Suprapubic skin (tissue), 4 donors: Measurements from ENCODE around the gene CUL7. TPM values are rescaled to one million over a fixed set of nuclear protein-coding genes. Genes with fewer than 3 reads are reported as not detected.

Experiments used
- DNase-seq, 2 donors: peaks; one replicate each; pipeline ENCODE4 v3.0.0-alpha.2; 2019; ENCODE audit warnings: low spot score in 2 of 2
- H3K27ac ChIP-seq: fragments of 200-600 bp; sonication (generic); one replicate; pipeline ENCODE4 v1.5.1; 2019
- H3K27me3 ChIP-seq: fragments of 200-600 bp; sonication (generic); one replicate; pipeline ENCODE4 v1.5.1; 2019
- H3K36me3 ChIP-seq: fragments of 200-600 bp; sonication (generic); one replicate; pipeline ENCODE4 v1.5.1; 2019
- H3K4me1 ChIP-seq: fragments of 200-600 bp; sonication (generic); one replicate; pipeline ENCODE4 v1.5.1; 2019
- H3K4me3 ChIP-seq: fragments of 200-600 bp; sonication (generic); one replicate; pipeline ENCODE4 v1.5.1; 2019; ENCODE audit warnings: mild to moderate bottlenecking
- H3K9me3 ChIP-seq: fragments of 200-600 bp; sonication (generic); one replicate; pipeline ENCODE4 v1.5.1; 2019
- EP300 ChIP-seq: sonication (generic); formaldehyde crosslinking; IDR thresholded peaks from one replicate; pipeline ENCODE4 v1.6.1; 2017; ENCODE audit warnings: antibody characterized with exemption
- POLR2A ChIP-seq, 2 donors: fragments of 450-650 bp; IDR thresholded peaks; one replicate each; pipeline ENCODE4 v1.6.1; 2017; ENCODE audit warnings: antibody characterized with exemption in 2 of 2, mild to moderate bottlenecking in 2 of 2, moderate library complexity in 2 of 2
- POLR2AphosphoS5 ChIP-seq, 3 donors: sonication (generic); formaldehyde crosslinking; IDR thresholded peaks; one replicate each; pipeline ENCODE4 v1.6.1; 2017; ENCODE audit warnings: antibody characterized with exemption in 3 of 3
- WGBS: methylation state at CpG from one replicate; pipeline ENCODE4 v1.1.5; 2018; 5-methylcytosine and 5-hydroxymethylcytosine counted together
- total RNA-seq, 4 donors: library from RNA; depleted of rRNA; stranded (reverse); fragments of >200 nt; gene quantifications; one replicate each; pipeline ENCODE4 v1.1.0, GENCODE V29; 2016
- TF ChIP-seq, protein P1 (sequence below), 2 donors: fragments of 200-600 bp in 1 of 2; fragments of 450-650 bp in 1 of 2; sonication (generic) in 1 of 2; IDR thresholded peaks; one replicate each; pipeline ENCODE4 v1.5.1; 2016 to 2019; ENCODE audit warnings: antibody characterized with exemption in 2 of 2, mild to moderate bottlenecking in 1 of 2, moderate library complexity in 1 of 2

The CUL7 gene
- 10 to 100 TPM; 12.3 to 22.2 (median 15.5) TPM for total RNA-seq

DNA sequence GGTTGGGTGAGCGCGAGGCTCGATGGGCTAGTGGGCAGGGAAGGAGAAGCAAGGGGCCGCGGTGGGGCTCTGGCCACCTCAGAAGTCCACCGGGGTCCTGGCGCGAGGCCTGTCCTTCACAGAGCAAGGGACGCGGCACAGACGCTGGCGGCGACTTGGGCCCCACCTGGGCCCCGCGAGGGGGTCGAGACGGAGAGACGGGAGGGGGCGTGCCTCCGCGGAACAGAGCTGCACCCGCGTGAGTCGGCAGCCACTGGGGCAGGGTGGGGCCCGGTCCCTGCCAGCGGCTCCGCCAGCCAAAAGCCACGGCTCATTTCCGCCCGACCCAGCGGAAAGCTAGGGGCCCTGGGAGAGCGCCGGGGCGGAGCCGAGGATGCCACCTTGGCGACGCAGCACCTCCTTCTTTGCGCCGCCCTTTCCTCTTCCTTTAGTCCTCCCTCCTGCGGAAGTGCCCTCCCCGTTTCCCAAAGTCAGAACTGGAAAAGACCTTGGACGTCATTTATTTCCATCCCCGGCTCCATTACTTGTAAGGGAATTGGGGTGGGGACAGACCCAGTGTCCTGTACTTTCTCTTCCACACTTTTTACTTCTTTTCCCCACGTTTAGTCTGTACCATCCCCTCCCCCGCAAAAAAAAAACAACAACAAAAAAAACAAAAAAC is at the start of gene CUL7:
Gene CUL7, minus strand, starts transcription at position 307 of the 661 bp plus-strand sequence. CDS start 1,063 bp downstream, outside the sequence.
- TF ChIP-seq POLR2AphosphoS5 (IDR thresholded peaks at IDR 0.05) (peak in 1 of 3 donors; percentile 72), EP300 (no peak), POLR2A (IDR thresholded peaks at IDR 0.05) (peak; percentile 20 to 43)
- TF ChIP-seq, protein P1, sequence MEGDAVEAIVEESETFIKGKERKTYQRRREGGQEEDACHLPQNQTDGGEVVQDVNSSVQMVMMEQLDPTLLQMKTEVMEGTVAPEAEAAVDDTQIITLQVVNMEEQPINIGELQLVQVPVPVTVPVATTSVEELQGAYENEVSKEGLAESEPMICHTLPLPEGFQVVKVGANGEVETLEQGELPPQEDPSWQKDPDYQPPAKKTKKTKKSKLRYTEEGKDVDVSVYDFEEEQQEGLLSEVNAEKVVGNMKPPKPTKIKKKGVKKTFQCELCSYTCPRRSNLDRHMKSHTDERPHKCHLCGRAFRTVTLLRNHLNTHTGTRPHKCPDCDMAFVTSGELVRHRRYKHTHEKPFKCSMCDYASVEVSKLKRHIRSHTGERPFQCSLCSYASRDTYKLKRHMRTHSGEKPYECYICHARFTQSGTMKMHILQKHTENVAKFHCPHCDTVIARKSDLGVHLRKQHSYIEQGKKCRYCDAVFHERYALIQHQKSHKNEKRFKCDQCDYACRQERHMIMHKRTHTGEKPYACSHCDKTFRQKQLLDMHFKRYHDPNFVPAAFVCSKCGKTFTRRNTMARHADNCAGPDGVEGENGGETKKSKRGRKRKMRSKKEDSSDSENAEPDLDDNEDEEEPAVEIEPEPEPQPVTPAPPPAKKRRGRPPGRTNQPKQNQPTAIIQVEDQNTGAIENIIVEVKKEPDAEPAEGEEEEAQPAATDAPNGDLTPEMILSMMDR (IDR thresholded peaks at IDR 0.05) = no peak
- WGBS = 4% methylated on average over 26 of the region's 45 CpGs
- peak; percentile 95 for DNase-seq
- Histone ChIP-seq H3K4me1 (peaks cover 29% of the 10 kb centered on the region), H3K27me3 (no peaks in the 10 kb centered on the region), H3K27ac (peak within 1 kb of the TSS; percentile 81), H3K9me3 (no peaks in the 10 kb centered on the region), H3K36me3 (peaks cover 34% of the 10 kb centered on the region), H3K4me3 (peak within 1 kb of the TSS; percentile 63)

DNA sequence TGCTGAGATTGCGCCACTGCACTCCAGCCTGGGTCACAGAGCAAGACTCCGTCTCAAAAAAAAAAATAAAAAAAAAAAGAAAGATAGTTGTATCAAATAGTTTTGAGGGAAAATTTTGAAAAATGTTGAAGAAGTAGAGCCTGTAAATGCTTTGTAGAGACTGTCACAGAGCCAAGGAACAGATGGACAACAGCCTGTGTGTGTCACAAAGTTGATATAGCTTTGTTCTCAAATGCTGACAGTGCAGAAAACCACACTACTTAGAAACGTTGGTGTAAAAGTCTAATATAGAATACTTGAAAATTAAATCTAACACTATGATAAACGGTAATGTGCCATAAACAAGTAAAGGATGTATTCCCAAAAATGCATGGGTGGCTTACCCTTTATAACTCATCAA is 47.8 kb upstream of the CUL7 start:
- TF ChIP-seq POLR2A (IDR thresholded peaks at IDR 0.05) (no peak), POLR2AphosphoS5 (IDR thresholded peaks at IDR 0.05) (no peak), EP300 (no peak)
- TF ChIP-seq, protein P1 (IDR thresholded peaks at IDR 0.05) = no peak
- Histone ChIP-seq H3K27me3 (no peaks in the 10 kb centered on the region), H3K4me1 (peaks cover 15% of the 10 kb centered on the region), H3K4me3 (no peak overlapping the region), H3K36me3 (no peaks in the 10 kb centered on the region), H3K9me3 (no peaks in the 10 kb centered on the region), H3K27ac (no peak overlapping the region)
- WGBS = 71% methylated on average over 4 of the region's 4 CpGs
- no peak for DNase-seq

DNA sequence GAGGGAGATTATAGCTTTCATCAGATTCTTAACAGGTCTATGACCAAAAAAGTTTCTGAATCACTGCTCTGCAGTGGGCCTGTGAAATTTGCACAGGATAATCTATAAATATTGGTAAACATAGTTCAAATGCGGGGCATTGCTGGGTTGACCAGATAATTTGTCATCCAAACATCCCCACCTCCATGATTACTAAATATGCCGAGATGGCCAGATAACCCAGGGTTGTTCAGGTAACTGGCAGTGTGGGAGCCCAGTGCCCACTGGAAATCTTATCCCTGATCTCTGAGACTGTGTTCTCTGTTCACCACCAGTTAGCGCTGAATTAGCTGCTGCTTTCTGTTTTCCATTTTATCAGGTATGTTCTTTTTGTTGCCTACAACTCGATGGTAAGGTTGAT is 43.9 kb upstream of the CUL7 start:
- no peaks in the 10 kb centered on the region for H3K36me3 ChIP-seq
- H3K4me3 ChIP-seq = no peak overlapping the region
- no peak for TF ChIP-seq POLR2AphosphoS5 (IDR thresholded peaks at IDR 0.05)
- TF ChIP-seq EP300 = no peak
- TF ChIP-seq, protein P1 (IDR thresholded peaks at IDR 0.05) = no peak
- TF ChIP-seq POLR2A (IDR thresholded peaks at IDR 0.05) = no peak
- no peaks in the 10 kb centered on the region for H3K9me3 ChIP-seq
- no peak for DNase-seq
- H3K27me3 ChIP-seq = no peaks in the 10 kb centered on the region
- peaks cover 44% of the 10 kb centered on the region for H3K4me1 ChIP-seq
- 78% methylated on average over 4 of the region's 4 CpGs for WGBS
- peak overlapping the region; percentile 22 for H3K27ac ChIP-seq

DNA sequence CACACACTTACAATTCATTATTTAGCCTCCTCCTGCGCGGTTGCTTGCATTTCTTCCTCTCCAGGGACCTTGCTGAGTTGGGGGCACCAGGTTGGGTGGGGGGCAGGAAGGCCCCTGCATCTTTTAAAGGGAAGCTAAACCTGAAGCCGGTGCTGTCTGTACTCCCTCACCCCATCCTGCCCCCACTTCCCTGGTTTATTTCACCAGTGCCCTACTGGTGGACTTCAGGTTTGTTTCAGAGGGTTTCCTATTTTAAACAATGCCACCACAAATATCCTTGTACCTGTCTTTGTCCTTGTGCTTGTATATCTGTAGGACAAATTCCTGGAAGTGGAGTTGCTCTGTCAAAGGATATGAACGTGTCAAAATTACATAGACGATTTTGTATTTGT is 43.4 kb upstream of the CUL7 start:
- no peaks in the 10 kb centered on the region for H3K9me3 ChIP-seq
- peaks cover 44% of the 10 kb centered on the region for H3K4me1 ChIP-seq
- no peaks in the 10 kb centered on the region for H3K36me3 ChIP-seq
- no peak overlapping the region for H3K4me3 ChIP-seq
- peak overlapping the region; percentile 78 for H3K27ac ChIP-seq
- 35% methylated on average over 5 of the region's 5 CpGs for WGBS
- no peaks in the 10 kb centered on the region for H3K27me3 ChIP-seq
- no peak for TF ChIP-seq POLR2A (IDR thresholded peaks at IDR 0.05)
- DNase-seq = no peak

DNA sequence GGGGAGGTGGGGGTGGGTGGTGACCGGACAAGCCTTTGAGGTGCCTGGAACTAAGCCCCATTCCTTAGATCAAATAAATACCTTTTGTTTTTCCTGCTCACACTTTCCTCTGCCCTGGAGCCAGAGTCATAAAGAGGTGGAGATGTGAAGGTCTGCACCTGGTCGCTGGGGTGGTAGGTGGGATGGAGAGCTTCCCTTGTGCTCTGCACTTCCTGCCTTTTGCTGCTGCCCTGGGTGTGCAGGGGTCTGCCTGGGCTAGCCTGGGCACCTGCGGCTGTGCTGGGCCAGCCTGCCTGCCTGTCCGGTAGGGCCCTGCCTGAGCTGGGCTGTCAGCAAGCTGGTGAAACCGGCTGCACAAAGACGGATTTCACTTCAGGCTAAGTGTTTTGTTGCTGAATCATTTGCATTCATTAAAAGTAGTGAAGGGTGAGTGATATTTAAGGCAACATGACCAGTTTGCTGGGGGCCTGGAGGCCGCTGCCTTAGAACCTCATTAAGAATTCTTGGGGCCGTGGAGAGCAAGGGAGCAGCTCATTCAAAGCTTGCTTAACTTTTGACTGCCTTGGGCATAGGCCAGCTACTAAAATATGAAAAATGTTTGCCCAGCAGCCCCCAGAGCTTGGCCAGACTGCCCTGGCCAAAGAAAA is 42.9 kb upstream of the CUL7 start:
- Histone ChIP-seq H3K27me3 (no peaks in the 10 kb centered on the region), H3K9me3 (no peaks in the 10 kb centered on the region), H3K36me3 (no peaks in the 10 kb centered on the region), H3K27ac (peak overlapping the region; percentile 78), H3K4me1 (peaks cover 44% of the 10 kb centered on the region), H3K4me3 (no peak overlapping the region)
- 27% methylated on average over 6 of the region's 8 CpGs for WGBS
- TF ChIP-seq, protein P1 (IDR thresholded peaks at IDR 0.05) = no peak
- TF ChIP-seq EP300 (no peak), POLR2AphosphoS5 (IDR thresholded peaks at IDR 0.05) (peak in 1 of 3 donors; percentile 9), POLR2A (IDR thresholded peaks at IDR 0.05) (no peak)
- no peak for DNase-seq
